Embryonic facial prominence (tissue), 1 donor: ENCODE results near the gene SERPINB10.
"Not testable (repeated sequence)": the region's sequence is repeated elsewhere in the genome, so short reads cannot be mapped to it uniquely, and the experiment has no call there.

Experiments used
- DNase-seq: peaks from one replicate; pipeline ENCODE4 v3.0.0-alpha.2; 2016; ENCODE audit errors: extremely low spot score

The SERPINB10 gene

DNA sequence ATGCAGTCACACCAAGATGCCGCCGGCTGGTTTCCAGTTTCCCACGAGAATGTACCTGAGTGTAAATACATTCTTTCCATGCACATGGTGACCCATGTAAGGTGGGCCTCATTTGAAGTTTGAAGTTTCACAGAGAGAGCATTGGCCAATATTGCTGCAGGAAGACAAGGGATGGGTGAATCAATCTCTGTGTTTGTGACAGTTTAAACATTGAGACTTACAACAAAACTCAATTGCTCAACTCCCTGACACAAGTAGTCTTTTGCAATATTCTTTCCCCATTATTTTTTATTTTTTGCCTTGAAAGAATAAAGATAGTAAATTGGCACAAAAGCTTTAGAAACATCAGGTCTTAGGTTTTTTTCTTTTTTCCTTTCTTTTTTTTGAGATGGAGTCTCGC lies 15.2 kb upstream of the SERPINB10 start:
- DNase-seq = no peak

GRCh38 chr18:63894106-63894772 lies 13.5 kb upstream of the SERPINB10 start:
- no peak for DNase-seq

DNA sequence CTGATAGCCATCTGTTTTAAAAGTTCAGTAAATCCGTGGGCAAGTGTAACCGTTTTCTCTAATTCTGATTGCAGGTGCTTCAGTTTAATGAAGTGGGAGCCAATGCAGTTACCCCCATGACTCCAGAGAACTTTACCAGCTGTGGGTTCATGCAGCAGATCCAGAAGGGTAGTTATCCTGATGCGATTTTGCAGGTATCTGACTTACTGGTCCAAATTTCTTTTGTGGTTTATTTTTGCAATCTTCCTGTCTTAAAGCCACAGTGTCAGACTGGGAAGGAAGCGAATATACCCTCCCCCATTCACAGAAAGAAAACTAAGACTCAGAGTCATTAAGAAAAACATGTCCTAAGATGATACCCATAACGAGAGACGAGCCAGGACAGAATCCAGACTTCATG lies 12.6 kb upstream of the SERPINB10 start:
- DNase-seq = no peak

DNA sequence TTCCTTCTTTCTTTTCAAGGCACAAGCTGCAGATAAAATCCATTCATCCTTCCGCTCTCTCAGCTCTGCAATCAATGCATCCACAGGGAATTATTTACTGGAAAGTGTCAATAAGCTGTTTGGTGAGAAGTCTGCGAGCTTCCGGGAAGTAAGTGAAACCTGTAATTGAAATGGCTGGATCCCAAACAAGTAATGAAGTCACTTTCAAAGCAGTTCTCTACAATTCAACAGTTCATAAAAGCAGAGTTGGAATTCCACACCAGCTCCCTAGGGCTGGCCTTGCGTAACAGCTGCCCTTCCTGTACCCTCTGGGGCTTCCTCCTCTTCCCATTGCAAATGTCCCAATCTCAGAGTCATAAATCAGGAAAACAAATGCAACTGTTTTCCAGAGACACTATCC lies 10.7 kb upstream of the SERPINB10 start:
- no peak for DNase-seq

DNA sequence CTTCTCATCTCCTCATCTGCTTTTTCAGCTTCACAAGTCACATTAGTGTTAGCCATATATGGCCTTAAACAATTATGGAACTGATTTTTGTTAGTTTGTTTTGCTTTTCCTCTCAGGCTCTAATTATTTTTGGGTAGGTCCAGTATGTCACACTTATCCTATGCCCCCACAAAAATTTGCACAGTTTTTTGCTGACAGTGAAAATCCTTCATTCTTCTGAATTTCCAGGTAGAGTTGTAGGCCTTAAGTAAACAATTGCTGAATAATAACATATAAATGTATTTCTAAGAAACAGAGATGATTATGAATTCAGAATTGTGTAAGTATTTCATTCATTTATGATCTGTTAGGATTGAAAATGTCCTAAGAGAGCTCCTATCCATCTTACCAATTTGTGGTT lies 8.6 kb upstream of the SERPINB10 start:
- no peak for DNase-seq

DNA sequence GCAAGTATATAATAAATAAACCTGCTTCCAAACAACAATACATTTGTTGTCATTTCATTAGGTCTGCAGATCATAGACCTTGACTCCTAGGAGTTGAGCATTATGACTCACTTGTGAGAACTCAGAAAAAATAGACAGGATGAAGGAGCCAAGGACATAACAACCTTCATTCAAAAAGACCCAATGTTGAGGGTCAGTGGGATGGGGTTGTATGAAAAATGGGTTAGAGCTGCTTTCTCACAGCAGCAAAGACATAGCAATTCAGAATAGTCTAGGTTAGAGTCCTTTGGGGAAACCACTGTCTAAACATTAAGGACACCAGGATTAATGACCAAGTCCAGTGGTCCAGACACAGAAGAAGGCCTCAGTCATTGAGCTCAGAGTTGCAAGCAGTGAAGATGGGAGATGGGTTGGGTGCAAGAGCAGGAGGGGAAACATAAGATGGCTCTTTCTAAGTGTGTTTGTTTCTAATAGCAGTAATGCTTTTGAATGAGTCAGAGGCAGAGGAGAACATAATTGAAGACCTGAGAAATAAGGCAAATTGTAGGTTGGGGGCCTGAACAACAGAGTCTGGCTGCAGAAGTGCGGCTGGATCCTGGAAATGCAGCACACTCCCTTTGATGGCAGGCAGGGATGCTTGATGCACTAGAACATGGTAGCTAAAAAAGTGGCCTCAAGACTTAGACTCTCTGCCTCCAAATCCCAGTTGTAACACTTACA lies 3.7 kb upstream of the SERPINB10 start:
- no peak for DNase-seq

DNA sequence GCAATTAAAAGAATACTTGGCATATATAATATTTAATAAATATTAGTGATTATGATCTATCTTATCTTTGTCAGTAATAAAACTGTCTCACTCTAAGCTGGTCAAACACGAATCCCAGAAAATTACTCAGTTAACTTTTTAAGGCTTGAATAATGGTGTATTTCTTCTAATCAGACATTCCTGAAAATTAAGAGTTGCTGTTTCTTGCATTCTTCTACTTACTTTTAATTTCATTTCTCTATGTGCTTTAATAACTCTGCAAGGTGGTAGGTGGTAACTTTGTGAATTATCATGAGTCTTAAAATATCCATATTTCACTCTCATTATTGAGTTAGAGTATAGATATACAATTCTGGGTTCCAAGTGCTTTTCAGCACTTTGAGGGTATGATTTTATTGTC lies 3.1 kb upstream of the SERPINB10 start:
- DNase-seq = no peak

DNA sequence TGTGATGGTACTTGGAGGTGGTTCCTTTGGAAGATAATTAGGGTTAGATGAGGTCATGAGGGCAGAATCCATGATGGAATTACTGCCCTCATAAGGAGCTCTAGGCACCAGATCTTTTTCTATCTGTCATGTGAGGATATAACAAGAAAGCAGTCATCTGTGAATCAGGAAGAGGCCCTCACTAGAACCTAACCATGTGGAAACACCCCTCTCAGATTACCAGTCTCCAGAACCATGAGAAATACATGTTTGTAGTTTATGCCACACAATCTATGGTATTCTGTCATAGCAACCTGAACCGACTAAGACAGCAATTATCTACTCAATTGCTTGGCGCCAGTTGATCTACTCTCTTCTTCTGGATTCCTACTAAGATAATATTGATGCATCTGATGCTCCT lies 2.4 kb upstream of the SERPINB10 start:
- no peak for DNase-seq

- no peak for DNase-seq
These were observed 1.7 kb upstream of the SERPINB10 start for GRCh38 chr18:63906056-63906455.

DNA sequence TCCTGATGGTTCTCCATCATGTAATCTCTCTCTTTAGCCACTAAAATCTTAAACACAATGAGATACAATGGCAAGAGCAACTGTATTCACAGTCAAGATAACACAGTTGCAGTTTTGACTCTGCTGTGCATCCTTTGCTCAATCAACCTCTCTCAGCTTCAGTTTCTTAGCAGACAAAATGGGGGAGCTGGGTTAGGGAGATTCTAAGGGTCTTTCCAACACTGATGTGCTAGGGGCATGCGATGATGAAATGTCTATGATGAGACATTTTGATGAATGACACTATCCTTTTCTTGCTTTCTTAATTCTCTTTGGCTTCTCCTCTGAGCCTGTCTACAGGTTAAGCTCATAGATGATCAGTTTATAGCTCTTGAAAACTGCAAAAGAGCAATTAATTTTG lies 1.1 kb downstream of the SERPINB10 start:
- no peak for DNase-seq

DNA sequence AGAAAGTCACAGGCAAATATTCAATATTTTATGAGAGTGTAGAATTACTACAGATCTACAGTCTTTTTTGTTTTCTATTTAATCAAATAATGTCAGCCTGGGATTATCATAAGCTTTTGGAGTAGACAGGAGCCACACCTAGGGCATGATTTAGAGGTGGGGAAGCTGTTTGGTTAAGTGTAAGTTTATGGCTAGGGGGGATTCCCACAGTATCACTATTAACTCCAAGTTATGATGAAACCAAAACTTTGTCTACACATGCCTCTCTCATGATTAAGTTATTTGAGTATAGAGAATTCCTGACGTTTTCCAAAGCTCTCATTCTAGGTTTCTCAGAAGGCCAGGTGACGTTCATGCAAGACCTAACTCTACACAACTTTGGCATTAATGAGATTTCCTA lies 2.1 kb downstream of the SERPINB10 start:
- DNase-seq = no peak

GRCh38 chr18:63917817-63918216 lies 10.1 kb downstream of the SERPINB10 start:
- DNase-seq = no peak

GRCh38 chr18:63922049-63922448 lies 14.3 kb downstream of the SERPINB10 start:
- no peak for DNase-seq

- DNase-seq = no peak
These were observed 16.8 kb downstream of the SERPINB10 start for GRCh38 chr18:63924551-63924950.

GRCh38 chr18:63928331-63928730 lies 20.6 kb downstream of the SERPINB10 start:
- no peak for DNase-seq

- not testable (repeated sequence) for DNase-seq
These were observed 21.6 kb downstream of the SERPINB10 start for GRCh38 chr18:63929369-63929768.

DNA sequence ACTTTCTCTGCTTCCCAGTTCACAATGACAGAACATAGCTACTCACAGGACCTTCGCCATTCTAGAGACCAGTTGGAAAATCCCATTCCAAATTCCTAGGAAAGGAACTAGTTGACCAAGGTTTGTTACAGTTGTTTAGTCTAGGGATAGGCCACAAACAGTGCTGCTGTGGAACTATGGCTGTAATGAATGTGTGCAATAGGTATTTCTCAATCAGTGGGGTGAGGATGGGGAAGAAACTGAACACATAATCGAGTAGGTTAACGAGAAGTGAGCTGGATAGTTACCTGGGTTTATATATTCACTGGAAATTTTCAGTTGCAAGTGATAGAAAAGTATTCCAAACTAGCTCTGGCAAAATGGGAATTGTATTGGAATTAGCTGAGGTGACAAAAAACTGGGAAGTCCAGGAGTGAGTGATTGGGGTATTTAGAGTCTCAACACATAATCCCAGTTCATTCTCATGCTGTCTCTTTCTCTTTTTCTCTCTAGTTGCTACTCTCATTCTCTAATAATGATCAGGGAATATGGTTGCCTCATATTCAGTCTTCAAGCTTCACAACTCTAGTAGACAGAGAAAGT lies 23.1 kb downstream of the SERPINB10 start:
- no peak for DNase-seq

GRCh38 chr18:63936156-63936931 lies 28.6 kb downstream of the SERPINB10 start:
- no peak for DNase-seq

GRCh38 chr18:63936932-63937393 lies 29.2 kb downstream of the SERPINB10 start:
- DNase-seq = no peak

GRCh38 chr18:63940008-63940407 lies 32.2 kb downstream of the SERPINB10 start:
- DNase-seq = no peak

DNA sequence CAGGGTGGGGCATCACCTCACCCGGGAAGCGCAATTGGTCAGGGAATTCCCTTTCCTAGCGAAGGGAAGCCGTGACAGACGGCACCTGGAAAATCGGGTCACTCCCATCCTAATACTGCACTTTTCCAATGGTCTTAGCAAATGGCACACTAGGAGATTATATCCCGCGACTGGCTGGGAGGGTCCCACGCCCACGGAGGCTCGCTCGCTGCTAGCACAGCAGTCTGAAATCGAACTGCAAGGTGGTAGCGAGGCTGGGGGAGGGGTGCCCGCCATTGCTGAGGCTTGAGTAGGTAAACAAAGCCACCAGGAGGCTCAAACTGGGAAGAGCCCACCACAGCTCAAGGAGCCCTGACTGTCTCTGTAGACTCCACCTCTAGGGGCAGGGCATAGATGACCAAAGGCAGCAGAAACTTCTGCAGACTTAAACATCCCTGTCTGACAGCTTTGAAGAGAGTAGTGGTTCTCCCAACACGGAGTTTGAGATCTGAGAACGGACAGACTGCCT lies 32.8 kb downstream of the SERPINB10 start:
- DNase-seq = not testable (repeated sequence)
